Upper lobe of left lung (tissue), 6 donors: ENCODE data around the gene PSMC3. TPM values are rescaled to one million over a fixed set of nuclear protein-coding genes. Genes with fewer than 3 reads are reported as not detected.

Experiments used
- ATAC-seq, 2 donors: fragments of 200-7000 bp; cut with Tn5 transposase; one replicate each; pipeline ENCODE4 v1.9.1; 2022; ENCODE audit warnings: mild to moderate bottlenecking in 2 of 2, moderate library complexity in 2 of 2; ENCODE audit not compliant: low FRiP score in 2 of 2
- DNase-seq, 2 donors: peaks; one replicate each; pipeline ENCODE4 v3.0.0-alpha.2; 2019 to 2020
- H3K27ac ChIP-seq, 4 donors: fragments of 200-600 bp; sonication (generic); one replicate each; pipeline ENCODE4 v1.5.1; 2016 to 2019
- H3K27me3 ChIP-seq, 4 donors: fragments of 200-600 bp; sonication (generic); one replicate each; pipeline ENCODE4 v1.5.1; 2017 to 2019
- H3K36me3 ChIP-seq, 4 donors: fragments of 200-600 bp; sonication (generic); one replicate each; pipeline ENCODE4 v1.5.1; 2016 to 2019
- H3K4me1 ChIP-seq, 4 donors: fragments of 200-600 bp; sonication (generic); one replicate each; pipeline ENCODE4 v1.5.1; 2018 to 2019
- H3K4me3 ChIP-seq, 4 donors: fragments of 200-600 bp; sonication (generic); one replicate each; pipeline ENCODE4 v1.5.1; 2017 to 2019; ENCODE audit warnings: mild to moderate bottlenecking in 2 of 4, moderate library complexity in 1 of 4
- H3K9me3 ChIP-seq, 4 donors: fragments of 200-600 bp; sonication (generic); one replicate each; pipeline ENCODE4 v1.5.1; 2018 to 2019
- EP300 ChIP-seq, 4 donors: sonication (generic); formaldehyde crosslinking; IDR thresholded peaks; one replicate each; pipeline ENCODE4 v1.5.1; 2017; ENCODE audit warnings: antibody characterized with exemption in 4 of 4, control low read depth in 2 of 4
- POLR2A ChIP-seq, 4 donors: fragments of 450-650 bp; IDR thresholded peaks; one replicate each; pipeline ENCODE4 v1.5.1; 2016 to 2017; ENCODE audit warnings: antibody characterized with exemption in 4 of 4, mild to moderate bottlenecking in 2 of 4
- POLR2AphosphoS5 ChIP-seq, 2 donors: sonication (generic); formaldehyde crosslinking; IDR thresholded peaks; one replicate each; pipeline ENCODE4 v1.5.1; 2017; ENCODE audit warnings: antibody characterized with exemption in 2 of 2
- WGBS, 2 donors: methylation state at CpG; one replicate each; pipeline ENCODE4 v1.1.5; 2017 to 2018; 5-methylcytosine and 5-hydroxymethylcytosine counted together
- small RNA-seq, 4 donors: library from RNA; depleted of rRNA; stranded (forward); fragments of <200 nt; gene quantifications; one replicate each; pipeline ENCODE3, GENCODE V24; 2016
- total RNA-seq, 6 donors: library from RNA; depleted of rRNA in 4 of 6; stranded (reverse); fragments of >200 nt in 4 of 6; gene quantifications; one replicate each; pipeline versions ENCODE4 v1.1.0 to v1.2.1, GENCODE V29; 2016 to 2021
- TF ChIP-seq, protein P1 (sequence below), 6 experiments: fragments of 450-650 bp in 4 of 6; fragments of 200-600 bp in 2 of 6; sonication (generic) in 2 of 6; IDR thresholded peaks; one replicate each; pipeline ENCODE4 v1.5.1; 2016 to 2019; ENCODE audit warnings: antibody characterized with exemption in 6 of 6
- donor health status: DM: no; HTN: no; CAD: no; lungs with moderate emphysema.
- donor health status: DM: no; HTN: yes; CAD: no; lungs with severe emphysema.

The PSMC3 gene
- total RNA-seq, 6 donors from 2014 or later = 70.1 to 116 (median 99.8) TPM

DNA sequence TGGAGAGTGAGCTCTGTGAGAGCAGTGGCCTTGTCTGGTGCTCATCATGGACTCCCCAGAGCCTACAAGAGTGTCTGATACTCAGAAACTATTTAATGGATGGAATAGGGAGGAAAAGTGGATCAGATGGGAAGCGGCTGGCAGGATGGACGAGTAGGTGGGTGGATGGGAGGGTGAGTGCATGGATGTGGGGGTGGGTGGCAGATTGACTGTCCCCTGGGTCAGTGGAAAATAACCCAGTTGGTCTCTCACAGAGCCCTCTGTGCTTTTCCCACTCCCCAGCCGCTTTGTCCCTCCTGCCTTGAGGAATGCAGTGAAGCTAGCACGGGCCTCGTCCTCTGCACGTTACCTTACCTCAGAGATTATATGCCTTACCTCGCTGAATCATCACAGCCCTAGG is 53.8 kb downstream of the PSMC3 start:
- ATAC-seq (no peak), DNase-seq (no peak)
- Histone ChIP-seq H3K27me3 (no peaks in the 10 kb centered on the region), H3K4me1 (peaks cover 5 to 11% (median 7%) of the 10 kb centered on the region in 4 donors), H3K4me3 (no peak overlapping the region), H3K27ac (no peak overlapping the region), H3K9me3 (no peaks in the 10 kb centered on the region), H3K36me3 (no peaks in the 10 kb centered on the region)
- TF ChIP-seq, protein P1, sequence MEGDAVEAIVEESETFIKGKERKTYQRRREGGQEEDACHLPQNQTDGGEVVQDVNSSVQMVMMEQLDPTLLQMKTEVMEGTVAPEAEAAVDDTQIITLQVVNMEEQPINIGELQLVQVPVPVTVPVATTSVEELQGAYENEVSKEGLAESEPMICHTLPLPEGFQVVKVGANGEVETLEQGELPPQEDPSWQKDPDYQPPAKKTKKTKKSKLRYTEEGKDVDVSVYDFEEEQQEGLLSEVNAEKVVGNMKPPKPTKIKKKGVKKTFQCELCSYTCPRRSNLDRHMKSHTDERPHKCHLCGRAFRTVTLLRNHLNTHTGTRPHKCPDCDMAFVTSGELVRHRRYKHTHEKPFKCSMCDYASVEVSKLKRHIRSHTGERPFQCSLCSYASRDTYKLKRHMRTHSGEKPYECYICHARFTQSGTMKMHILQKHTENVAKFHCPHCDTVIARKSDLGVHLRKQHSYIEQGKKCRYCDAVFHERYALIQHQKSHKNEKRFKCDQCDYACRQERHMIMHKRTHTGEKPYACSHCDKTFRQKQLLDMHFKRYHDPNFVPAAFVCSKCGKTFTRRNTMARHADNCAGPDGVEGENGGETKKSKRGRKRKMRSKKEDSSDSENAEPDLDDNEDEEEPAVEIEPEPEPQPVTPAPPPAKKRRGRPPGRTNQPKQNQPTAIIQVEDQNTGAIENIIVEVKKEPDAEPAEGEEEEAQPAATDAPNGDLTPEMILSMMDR (IDR thresholded peaks at IDR 0.05) = no peak
- TF ChIP-seq POLR2A (IDR thresholded peaks at IDR 0.05) = no peak
- TF ChIP-seq EP300 (IDR thresholded peaks at IDR 0.05) = no peak
- TF ChIP-seq POLR2AphosphoS5 (IDR thresholded peaks at IDR 0.05) = no peak
- 66 to 81% methylated on average over 7 of the region's 7 CpGs for WGBS, 2 donors

DNA sequence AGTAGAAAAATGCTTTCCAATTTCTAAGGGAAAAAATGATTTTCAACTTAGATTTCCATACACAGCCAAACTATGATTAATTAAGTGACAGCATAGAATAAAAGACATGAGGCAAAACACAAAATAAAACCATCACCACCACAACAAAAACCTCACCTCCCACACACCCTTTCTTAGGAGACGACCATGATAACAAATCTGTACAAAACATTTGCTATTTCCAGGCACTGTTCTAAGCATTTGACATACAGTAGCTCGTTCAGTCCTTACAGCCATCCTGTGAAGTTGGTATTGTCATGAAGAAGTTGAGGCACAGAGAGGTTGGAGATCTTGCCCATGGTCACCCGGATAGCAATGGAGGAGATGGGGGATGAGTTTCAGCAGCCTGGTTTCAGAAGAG is 56.6 kb downstream of the PSMC3 start:
- Histone ChIP-seq H3K4me3 (no peak overlapping the region), H3K36me3 (no peaks in the 10 kb centered on the region), H3K9me3 (no peaks in the 10 kb centered on the region), H3K27me3 (no peaks in the 10 kb centered on the region), H3K4me1 (peaks cover 5 to 11% (median 7%) of the 10 kb centered on the region in 4 donors), H3K27ac (no peak overlapping the region)
- ATAC-seq (no peak), DNase-seq (no peak)
- WGBS, 2 donors = 43 to 57% methylated on average over 3 of the region's 3 CpGs
- TF ChIP-seq, protein P1 (IDR thresholded peaks at IDR 0.05) = no peak
- TF ChIP-seq EP300 (IDR thresholded peaks at IDR 0.05) = no peak
- no peak for TF ChIP-seq POLR2A (IDR thresholded peaks at IDR 0.05)
- no peak for TF ChIP-seq POLR2AphosphoS5 (IDR thresholded peaks at IDR 0.05)

Small RNA genes lying within 50 kb of the gene (small RNA-seq; reads per million reads assigned to genes)
- gene MIR4487 = 0 reads per million in 4 donors

Other genes with a start within 250 kb of the PSMC3 start
- gene ARFGAP2, start 249.6 kb downstream of the PSMC3 start, total RNA-seq = 100 to 1,000 TPM in 4 of 6 donors, 10 to 100 TPM in 2; 93.6 to 257 (median 110) TPM
- gene PACSIN3, start 240.0 kb downstream of the PSMC3 start, total RNA-seq = 10 to 100 TPM; 26.8 to 97.4 (median 52.8) TPM
- 100 to 1,000 TPM in 1 of 6 donors, 10 to 100 TPM in 5; 18.2 to 107 (median 47.1) TPM for gene DDB2, start 211.5 kb downstream of the PSMC3 start, total RNA-seq
- gene ACP2, start 177.6 kb downstream of the PSMC3 start, total RNA-seq = 10 to 100 TPM; 37.0 to 78.6 (median 46.5) TPM
- 100 to 1,000 TPM in 2 of 6 donors, 10 to 100 TPM in 4; 37.3 to 367 (median 49.2) TPM for gene NR1H3, start 168.4 kb downstream of the PSMC3 start, total RNA-seq
- 100 to 1,000 TPM in 1 of 6 donors, 10 to 100 TPM in 5; 39.6 to 129 (median 47.9) TPM for gene MADD, start 156.3 kb downstream of the PSMC3 start, total RNA-seq
- gene MYBPC3, start 73.7 kb downstream of the PSMC3 start, total RNA-seq = 1 to 10 TPM in 3 of 6 donors, under 1 TPM in 2, not detected in 1; 0.61 to 1.8 (median 1.0) TPM
- gene SPI1, start 47.9 kb downstream of the PSMC3 start, total RNA-seq = 100 to 1,000 TPM in 5 of 6 donors, 10 to 100 TPM in 1; 52.8 to 275 (median 179) TPM
- 10 to 100 TPM; 47.9 to 98.8 (median 62.8) TPM for gene SLC39A13, start 17.8 kb downstream of the PSMC3 start, total RNA-seq
- gene RAPSN, start 22.7 kb upstream of the PSMC3 start, total RNA-seq = 1 to 10 TPM in 2 of 6 donors, under 1 TPM in 1, not detected in 3; 0.30 to 1.1 (median 1.0) TPM
- gene CELF1, start 126.7 kb upstream of the PSMC3 start, total RNA-seq = 100 to 1,000 TPM in 3 of 6 donors, 10 to 100 TPM in 3; 82.7 to 194 (median 113) TPM
- gene PTPMT1, start 139.2 kb upstream of the PSMC3 start, total RNA-seq = 100 to 1,000 TPM in 2 of 6 donors, 10 to 100 TPM in 4; 69.1 to 188 (median 89.9) TPM
- gene KBTBD4, start 152.5 kb upstream of the PSMC3 start, total RNA-seq = 10 to 100 TPM in 5 of 6 donors, 1 to 10 TPM in 1; 3.1 to 22.2 (median 17.4) TPM
- gene NDUFS3, start 152.6 kb upstream of the PSMC3 start, total RNA-seq = 10 to 100 TPM; 42.5 to 92.6 (median 72.2) TPM
- under 1 TPM in 2 of 6 donors, not detected in 4; 0.14 to 0.30 TPM for gene FAM180B, start 160.2 kb upstream of the PSMC3 start, total RNA-seq
- gene C1QTNF4, start 168.0 kb upstream of the PSMC3 start, total RNA-seq = 1 to 10 TPM in 1 of 6 donors, under 1 TPM in 3, not detected in 2; 0.46 to 2.1 (median 0.78) TPM
- 10 to 100 TPM; 21.0 to 61.3 (median 35.6) TPM for gene MTCH2, start 216.1 kb upstream of the PSMC3 start, total RNA-seq